GM20431 (cell line): Measurements from ENCODE around the gene KBTBD12.

Experiments
- in situ Hi-C: fragments of 300-500 bp; cut with MseI, MboI; formaldehyde crosslinking; loops from one replicate; pipeline ENCODE4 v1.15.0; 2020; ENCODE audit warnings: low sequenced_read_pairs; ENCODE audit not compliant: unreplicated experiment

KBTBD12 gene

GRCh38 chr3:128004661-128005060 lies 89.6 kb downstream of the KBTBD12 start:
- in situ Hi-C loops, result no loop called here

- in situ Hi-C loops, result no loop called here
Measured at GRCh38 chr3:128006061-128007032, 91.3 kb downstream of the KBTBD12 start.

DNA sequence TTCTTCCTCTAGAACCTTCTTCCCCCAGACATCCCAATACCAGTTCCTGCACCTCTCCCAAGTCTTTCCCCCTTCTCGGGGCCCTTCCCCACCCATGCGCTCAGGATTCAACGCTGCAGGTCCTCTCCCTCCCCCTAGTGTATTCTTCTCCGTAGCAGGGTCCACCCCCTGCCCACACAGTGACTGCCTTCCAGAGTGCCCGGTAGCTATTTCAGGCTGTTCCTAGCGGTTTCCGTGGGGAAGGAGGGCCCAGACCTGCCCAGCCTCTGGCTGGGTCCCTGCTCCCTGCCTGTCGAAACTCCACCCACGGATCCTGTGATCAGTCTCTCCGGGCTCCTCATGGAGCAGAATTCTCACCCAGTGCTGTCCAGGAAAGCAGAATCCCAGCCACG lies 92.0 kb downstream of the KBTBD12 start:
- in situ Hi-C loops, result no loop called here

DNA sequence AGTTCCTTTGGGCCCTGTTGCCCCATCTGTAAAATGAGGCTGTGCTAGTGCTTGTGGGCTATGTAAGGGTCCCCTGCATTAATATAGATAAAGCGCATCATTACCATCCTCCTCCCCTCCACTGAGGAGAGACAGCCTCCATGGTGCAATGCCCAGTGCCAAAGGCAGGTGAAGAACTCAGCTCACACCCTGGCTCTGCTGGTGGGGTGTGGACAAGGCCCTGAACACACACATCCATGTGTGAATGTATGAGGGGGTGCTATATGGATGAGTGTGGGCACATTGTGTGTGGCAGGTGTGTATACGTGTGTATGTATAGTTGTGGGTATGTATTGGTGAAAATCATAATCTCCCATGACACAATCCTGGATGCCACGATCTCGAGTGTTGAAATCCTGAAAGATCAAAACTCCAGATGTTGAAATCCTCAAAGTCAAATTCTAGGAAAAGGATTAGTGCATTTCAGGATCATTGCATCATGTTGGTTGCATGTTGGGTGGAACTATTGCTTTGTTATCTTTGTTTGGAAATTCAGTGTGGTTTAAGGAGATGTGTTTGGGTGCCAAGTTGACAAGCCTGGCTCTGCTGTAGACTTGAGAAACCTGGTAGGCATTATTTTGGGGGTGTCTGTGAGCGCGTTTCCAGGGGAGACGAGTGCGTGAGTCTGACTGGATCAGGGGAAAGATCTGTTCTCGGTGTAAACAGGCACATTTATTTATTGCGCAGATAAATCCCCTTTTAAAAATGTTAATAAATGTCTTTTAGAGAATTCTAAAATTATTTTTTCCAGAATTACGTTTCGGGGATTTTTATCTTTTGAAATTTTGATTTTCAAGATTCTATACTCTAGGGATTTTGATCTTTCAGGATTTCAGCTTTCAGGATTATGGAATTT lies 95.2 kb downstream of the KBTBD12 start:
- in situ Hi-C loops, result no loop called here

GRCh38 chr3:128011140-128011539 lies 96.1 kb downstream of the KBTBD12 start:
- in situ Hi-C loops, result no loop called here

DNA sequence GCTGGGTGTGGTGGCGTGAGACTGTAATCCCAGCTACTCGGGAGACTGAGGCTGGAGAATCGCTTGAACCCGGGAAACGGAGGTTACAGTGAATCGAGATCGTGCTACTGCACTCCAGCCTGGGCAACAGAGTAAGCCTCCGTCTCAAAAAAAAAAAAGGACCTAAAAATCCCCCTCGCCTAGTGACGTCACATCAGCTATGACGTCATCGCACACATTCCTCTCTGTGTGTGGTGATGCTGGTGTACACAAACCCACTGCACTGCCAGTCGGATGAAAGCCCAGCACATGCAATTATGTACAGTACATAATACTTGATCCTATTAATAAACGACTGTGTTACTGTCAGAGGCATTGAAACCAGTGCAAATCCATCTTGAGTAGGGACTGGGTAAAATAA lies 97.0 kb downstream of the KBTBD12 start:
- in situ Hi-C loops, result no loop called here

DNA sequence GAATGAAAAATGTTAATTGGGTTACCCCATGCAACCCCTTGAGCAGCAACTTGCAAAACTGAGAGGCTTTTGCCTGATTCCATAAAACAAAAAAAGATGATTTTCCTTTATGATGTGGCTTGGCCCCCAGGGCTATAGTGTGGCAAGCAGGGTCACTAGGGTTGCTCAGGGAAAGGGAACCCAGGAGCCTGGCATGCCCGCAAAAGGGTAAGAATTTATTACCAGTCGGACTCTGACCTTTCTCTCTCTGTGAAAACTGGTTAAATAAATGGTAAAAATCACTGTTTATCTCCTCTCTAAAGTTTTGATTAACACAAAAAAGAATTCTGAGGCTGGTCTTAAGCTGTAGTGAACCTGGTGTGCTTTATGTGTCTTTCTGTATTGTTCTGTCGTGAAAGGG lies 99.5 kb downstream of the KBTBD12 start:
- in situ Hi-C loops, result no loop called here

- in situ Hi-C loops, result no loop called here
Measured at GRCh38 chr3:128016502-128016901, 101.5 kb downstream of the KBTBD12 start.

- in situ Hi-C loops, result no loop called here
Measured at GRCh38 chr3:128021768-128022372, 106.8 kb downstream of the KBTBD12 start.

- in situ Hi-C loops, result no loop called here
Measured at GRCh38 chr3:128033102-128033501, 118.1 kb downstream of the KBTBD12 start.

GRCh38 chr3:128036119-128036518 lies 121.1 kb downstream of the KBTBD12 start:
- in situ Hi-C loops, result no loop called here
